Measurements from ENCODE around the gene PALM. TPM values are rescaled to one million over a fixed set of nuclear protein-coding genes. Genes with fewer than 3 reads are reported as not detected.

PALM gene
- total and polyA plus RNA-seq, 2 experiments from 2014 or later: 22.1 to 27.2 TPM

- H3K9me3 ChIP-seq (ENCODE audit: low read depth): no peaks in the 10 kb centered on the region
- peaks cover 31% of the 10 kb centered on the region for H4K20me1 ChIP-seq (ENCODE audit: insufficient read depth, poor library complexity, severe bottlenecking)
- H3K4me2 ChIP-seq: peak overlapping the region; percentile 83
- DNase-seq (ENCODE audit: low spot score): no peak
- peaks cover 18% of the 10 kb centered on the region for H3K4me1 ChIP-seq (ENCODE audit: insufficient read depth)
- peaks cover 34% of the 10 kb centered on the region for H3K79me2 ChIP-seq
- peak overlapping the region; percentile 30 for H3K4me3 ChIP-seq
- H3K9me2 ChIP-seq (replicated peaks; ENCODE audit: insufficient read depth): no peaks in the 10 kb centered on the region
- peak overlapping the region; percentile 55 for H2AFZ ChIP-seq
- H3K36me3 ChIP-seq (replicated peaks; ENCODE audit: insufficient read depth, low read depth): no peaks in the 10 kb centered on the region
- peak overlapping the region; percentile 82 for H3K27ac ChIP-seq
- TF ChIP-seq CTCF (IDR thresholded peaks at IDR 0.05; ENCODE audit: poor library complexity) (no peak), EZH2phosphoT487 (IDR thresholded peaks at IDR 0.05; ENCODE audit: low read depth, severe bottlenecking, unreplicated experiment) (no peak)
- WGBS (ENCODE audit: low lambda C conversion rate, missing lambda C conversion rate): 94% methylated on average over 38 of the region's 39 CpGs
- no peaks in the 10 kb centered on the region for H3K27me3 ChIP-seq
Observed at GRCh38 chr19:795691-796581, 87.2 kb downstream of the PALM start.

- Histone ChIP-seq H3K4me2 (peak within 1 kb of the TSS; percentile 98), H3K27me3 (no peaks in the 10 kb centered on the region), H2AFZ (peak within 1 kb of the TSS; percentile 55), H3K4me1 (ENCODE audit: insufficient read depth) (peaks cover 27% of the 10 kb centered on the region), H3K36me3 (replicated peaks; ENCODE audit: insufficient read depth, low read depth) (no peaks in the 10 kb centered on the region), H4K20me1 (ENCODE audit: insufficient read depth, poor library complexity, severe bottlenecking) (peaks cover 41% of the 10 kb centered on the region), H3K9me2 (replicated peaks; ENCODE audit: insufficient read depth) (no peaks in the 10 kb centered on the region), H3K27ac (peak within 1 kb of the TSS; percentile 97), H3K9me3 (ENCODE audit: low read depth) (no peaks in the 10 kb centered on the region), H3K4me3 (peak within 1 kb of the TSS; percentile 100), H3K79me2 (peaks cover 44% of the 10 kb centered on the region)
- TF ChIP-seq CTCF (IDR thresholded peaks at IDR 0.05; ENCODE audit: poor library complexity) (no peak), EZH2phosphoT487 (IDR thresholded peaks at IDR 0.05; ENCODE audit: low read depth, severe bottlenecking, unreplicated experiment) (no peak), EZH2 (IDR thresholded peaks at IDR 0.05; ENCODE audit: borderline replicate concordance) (no peak)
- 3% methylated on average over 52 of the region's 83 CpGs for WGBS (ENCODE audit: low lambda C conversion rate, missing lambda C conversion rate)
- peak; percentile 100 for DNase-seq (ENCODE audit: low spot score)
Observed at GRCh38 chr19:796692-797527, 88.2 kb downstream of the PALM start, which contains the start of gene PTBP1. PTBP1 (plus strand) TSS chr19:797452; CDS start chr19:797498, 46 bp downstream.

Other genes with a start within 250 kb of the PALM start
- 50.3 and 50.8 TPM in 2 replicates for gene SHC2, start 247.9 kb upstream of the PALM start, total RNA-seq
- 111 and 127 TPM in 2 replicates for gene SHC2, start 247.9 kb upstream of the PALM start, polyA plus RNA-seq
- gene MADCAM1, start 212.4 kb upstream of the PALM start, total RNA-seq: 1.2 and 4.0 TPM in 2 replicates
- 1.8 and 2.9 TPM in 2 replicates for gene MADCAM1, start 212.4 kb upstream of the PALM start, polyA plus RNA-seq
- gene TPGS1, start 201.4 kb upstream of the PALM start, total RNA-seq: 35.8 and 44.9 TPM in 2 replicates
- gene TPGS1, start 201.4 kb upstream of the PALM start, polyA plus RNA-seq: 61.0 and 69.0 TPM in 2 replicates
- 89.9 and 105 TPM in 2 replicates for gene CDC34, start 177.2 kb upstream of the PALM start, total RNA-seq
- 196 and 197 TPM in 2 replicates for gene CDC34, start 177.2 kb upstream of the PALM start, polyA plus RNA-seq
- not detected in 2 replicates for gene GZMM, start 164.9 kb upstream of the PALM start, total RNA-seq
- gene GZMM, start 164.9 kb upstream of the PALM start, polyA plus RNA-seq: not detected in 2 replicates
- 509 and 545 TPM in 2 replicates for gene BSG, start 136.3 kb upstream of the PALM start, total RNA-seq
- 1,282 and 1,292 TPM in 2 replicates for gene BSG, start 136.3 kb upstream of the PALM start, polyA plus RNA-seq
- gene HCN2, start 119.1 kb upstream of the PALM start, total RNA-seq: 0.30 and 0.44 TPM in 2 replicates
- gene HCN2, start 119.1 kb upstream of the PALM start, polyA plus RNA-seq: 0.16 and 0.21 TPM in 2 replicates
- gene POLRMT, start 75.4 kb upstream of the PALM start, total RNA-seq: 38.7 and 41.9 TPM in 2 replicates
- gene POLRMT, start 75.4 kb upstream of the PALM start, polyA plus RNA-seq: 59.5 and 60.7 TPM in 2 replicates
- 0.20 TPM in 1 of 2 replicates, not detected in the other for gene FGF22, start 69.1 kb upstream of the PALM start, total RNA-seq
- gene FGF22, start 69.1 kb upstream of the PALM start, polyA plus RNA-seq: 0.18 and 0.70 TPM in 2 replicates
- 42.7 and 43.9 TPM in 2 replicates for gene RNF126, start 45.7 kb upstream of the PALM start, total RNA-seq
- gene RNF126, start 45.7 kb upstream of the PALM start, polyA plus RNA-seq: 84.7 and 89.6 TPM in 2 replicates
- gene FSTL3, start 32.5 kb upstream of the PALM start, total RNA-seq: 106 and 131 TPM in 2 replicates
- 171 and 209 TPM in 2 replicates for gene FSTL3, start 32.5 kb upstream of the PALM start, polyA plus RNA-seq
- 0.16 and 2.4 TPM in 2 replicates for gene PRSS57, start 13.5 kb upstream of the PALM start, total RNA-seq
- gene PRSS57, start 13.5 kb upstream of the PALM start, polyA plus RNA-seq: 1.2 TPM in 1 of 2 replicates, not detected in the other
- gene MISP, start 42.2 kb downstream of the PALM start, total RNA-seq: 35.7 and 43.7 TPM in 2 replicates
- gene MISP, start 42.2 kb downstream of the PALM start, polyA plus RNA-seq: 38.4 and 50.9 TPM in 2 replicates
- 144 and 178 TPM in 2 replicates for gene PTBP1, start 88.5 kb downstream of the PALM start, total RNA-seq
- gene PTBP1, start 88.5 kb downstream of the PALM start, polyA plus RNA-seq: 204 and 219 TPM in 2 replicates
- gene PLPPR3, start 113.0 kb downstream of the PALM start, total RNA-seq: 7.6 and 11.1 TPM in 2 replicates
- gene PLPPR3, start 113.0 kb downstream of the PALM start, polyA plus RNA-seq: 11.4 and 11.7 TPM in 2 replicates
- gene AZU1, start 118.9 kb downstream of the PALM start, total RNA-seq: not detected in 2 replicates
- gene AZU1, start 118.9 kb downstream of the PALM start, polyA plus RNA-seq: 0.94 TPM in 1 of 2 replicates, not detected in the other
- not detected in 2 replicates for gene PRTN3, start 132.1 kb downstream of the PALM start, total RNA-seq
- not detected in 2 replicates for gene PRTN3, start 132.1 kb downstream of the PALM start, polyA plus RNA-seq
- 0.83 and 1.2 TPM in 2 replicates for gene ELANE, start 143.4 kb downstream of the PALM start, total RNA-seq
- 0.81 and 3.0 TPM in 2 replicates for gene ELANE, start 143.4 kb downstream of the PALM start, polyA plus RNA-seq
- gene CFD, start 150.7 kb downstream of the PALM start, total RNA-seq: 3.3 and 9.0 TPM in 2 replicates
- 8.2 and 11.2 TPM in 2 replicates for gene CFD, start 150.7 kb downstream of the PALM start, polyA plus RNA-seq
- 24.4 and 32.1 TPM in 2 replicates for gene MED16, start 184.3 kb downstream of the PALM start, total RNA-seq
- gene MED16, start 184.3 kb downstream of the PALM start, polyA plus RNA-seq: 80.9 and 111 TPM in 2 replicates
- gene RNU6-9, start 184.5 kb downstream of the PALM start, total RNA-seq: not detected in 2 replicates
- gene RNU6-9, start 184.5 kb downstream of the PALM start, polyA plus RNA-seq: not detected in 2 replicates
- gene R3HDM4, start 204.3 kb downstream of the PALM start, total RNA-seq: 42.2 and 44.1 TPM in 2 replicates
- gene R3HDM4, start 204.3 kb downstream of the PALM start, polyA plus RNA-seq: 86.6 and 88.2 TPM in 2 replicates
- 1.3 and 1.4 TPM in 2 replicates for gene KISS1R, start 208.4 kb downstream of the PALM start, total RNA-seq
- 2.1 and 4.2 TPM in 2 replicates for gene KISS1R, start 208.4 kb downstream of the PALM start, polyA plus RNA-seq
- gene ARID3A, start 217.1 kb downstream of the PALM start, total RNA-seq: 95.9 and 122 TPM in 2 replicates
- 180 and 203 TPM in 2 replicates for gene ARID3A, start 217.1 kb downstream of the PALM start, polyA plus RNA-seq